BE2C (cell line): ENCODE results near the gene FOXR1.

Source experiments
- DNase-seq: peaks from one replicate; pipeline ENCODE4 v3.0.0-alpha.2; 2020
- H3K27me3 ChIP-seq: fragments of 250-450 bp; sonication (Bioruptor Pico); 2 replicates; pipeline ENCODE4 v1.5.1; 2020; ENCODE audit warnings: mild to moderate bottlenecking
- H3K36me3 ChIP-seq: fragments of 250-450 bp; sonication (Bioruptor Pico); 2 replicates; pipeline ENCODE4 v1.5.1; 2020; ENCODE audit warnings: mild to moderate bottlenecking
- H3K4me1 ChIP-seq: fragments of 250-450 bp; sonication (Bioruptor Pico); 2 replicates; pipeline ENCODE4 v1.5.1; 2020
- H3K4me3 ChIP-seq: 2 replicates; pipeline ENCODE4 v1.5.1; 2011; ENCODE audit warnings: low read depth, low read length
- H3K9me3 ChIP-seq: fragments of 250-450 bp; sonication (Bioruptor Pico); 2 replicates; pipeline ENCODE4 v1.5.1; 2020
- CTCF ChIP-seq: IDR thresholded peaks from 2 replicates; pipeline ENCODE4 v1.5.1; 2012; ENCODE audit warnings: mild to moderate bottlenecking, low read depth, low read length

FOXR1 gene

DNA sequence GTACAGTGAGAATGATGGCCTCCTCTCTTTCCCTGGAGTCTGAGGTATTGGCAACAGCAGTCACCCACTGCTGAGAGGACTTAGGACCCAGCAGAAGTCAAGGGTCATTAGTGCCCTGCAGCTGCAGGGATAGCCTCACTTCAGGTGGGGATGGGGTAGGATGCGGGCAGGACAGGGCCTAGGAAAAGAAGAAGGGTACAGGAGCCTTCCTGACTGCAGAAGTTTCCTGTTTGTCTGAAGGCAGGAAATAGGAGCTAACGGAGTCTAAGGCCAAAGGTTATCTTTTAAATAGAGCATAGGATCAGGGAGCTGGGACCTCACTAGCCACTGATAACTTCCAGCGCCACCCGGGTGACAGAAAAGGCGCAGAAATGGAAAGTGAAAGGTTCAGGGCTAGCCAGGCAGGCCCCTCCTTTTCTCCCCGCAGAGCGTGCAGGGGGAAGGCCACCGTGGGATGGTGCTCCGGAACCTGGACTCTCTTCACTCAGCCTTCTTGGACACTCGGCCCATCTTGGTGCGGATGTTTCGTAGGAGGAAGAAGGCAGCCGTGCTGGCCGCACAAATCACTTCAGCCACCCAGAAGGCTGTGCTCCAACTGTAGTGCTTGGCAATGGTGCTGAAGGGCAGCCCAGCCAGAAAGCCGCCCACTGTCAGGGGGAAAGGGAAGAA lies 53.0 kb downstream of the FOXR1 start:
- no peaks in the 10 kb centered on the region for H3K4me1 ChIP-seq
- H3K27me3 ChIP-seq = no peaks in the 10 kb centered on the region
- H3K36me3 ChIP-seq = peaks cover 55% of the 10 kb centered on the region
- H3K9me3 ChIP-seq = no peaks in the 10 kb centered on the region
- DNase-seq = no peak
- no peak overlapping the region for H3K4me3 ChIP-seq
- no peak for TF ChIP-seq CTCF

GRCh38 chr11:119025099-119025473 lies 53.5 kb downstream of the FOXR1 start:
- TF ChIP-seq CTCF = no peak
- no peaks in the 10 kb centered on the region for H3K4me1 ChIP-seq
- H3K9me3 ChIP-seq = no peaks in the 10 kb centered on the region
- no peak for DNase-seq
- peaks cover 55% of the 10 kb centered on the region for H3K36me3 ChIP-seq
- no peak overlapping the region for H3K4me3 ChIP-seq
- H3K27me3 ChIP-seq = no peaks in the 10 kb centered on the region

GRCh38 chr11:119025541-119025940 lies 54.0 kb downstream of the FOXR1 start:
- Histone ChIP-seq H3K9me3 (no peaks in the 10 kb centered on the region), H3K4me1 (no peaks in the 10 kb centered on the region), H3K27me3 (no peaks in the 10 kb centered on the region), H3K4me3 (no peak overlapping the region), H3K36me3 (peaks cover 55% of the 10 kb centered on the region)
- TF ChIP-seq CTCF = no peak
- DNase-seq = no peak

- Histone ChIP-seq H3K27me3 (no peaks in the 10 kb centered on the region), H3K4me3 (no peak overlapping the region), H3K9me3 (no peaks in the 10 kb centered on the region), H3K4me1 (no peaks in the 10 kb centered on the region), H3K36me3 (peaks cover 51% of the 10 kb centered on the region)
- TF ChIP-seq CTCF = no peak
- DNase-seq = no peak
Measured at GRCh38 chr11:119025978-119026766, 54.6 kb downstream of the FOXR1 start.

DNA sequence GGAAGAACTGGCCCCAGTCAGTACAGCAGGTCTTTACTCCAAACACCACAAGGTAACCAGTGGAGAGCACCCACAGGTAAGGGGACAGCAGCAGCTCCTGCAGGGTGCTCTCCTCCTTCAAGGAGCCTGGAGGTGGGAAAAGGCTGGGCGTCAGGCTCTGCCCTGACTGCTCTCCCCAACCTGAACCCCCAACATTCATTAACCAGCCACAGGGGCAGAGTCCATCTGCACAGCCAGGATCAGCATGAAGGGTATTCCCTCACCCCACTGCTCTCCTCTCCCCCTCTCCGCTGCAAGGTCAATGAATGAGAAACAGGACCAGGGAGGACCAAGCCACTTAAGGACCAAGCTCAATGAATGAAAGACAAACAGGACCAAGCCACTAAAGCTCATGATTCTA lies 55.4 kb downstream of the FOXR1 start:
- Histone ChIP-seq H3K9me3 (no peaks in the 10 kb centered on the region), H3K27me3 (no peaks in the 10 kb centered on the region), H3K4me1 (no peaks in the 10 kb centered on the region), H3K4me3 (no peak overlapping the region), H3K36me3 (peaks cover 43% of the 10 kb centered on the region)
- no peak for TF ChIP-seq CTCF
- no peak for DNase-seq
